Measurements from ENCODE around the gene LRP1. TPM values are rescaled to one million over a fixed set of nuclear protein-coding genes. Genes with fewer than 3 reads are reported as not detected.
A peak's percentile ranks its signal among the peaks of the same experiment; 100 is the strongest.

The LRP1 gene
- polyA plus RNA-seq, 12 donors: 81.0 to 163 (median 123) TPM; not detected in 1

DNA sequence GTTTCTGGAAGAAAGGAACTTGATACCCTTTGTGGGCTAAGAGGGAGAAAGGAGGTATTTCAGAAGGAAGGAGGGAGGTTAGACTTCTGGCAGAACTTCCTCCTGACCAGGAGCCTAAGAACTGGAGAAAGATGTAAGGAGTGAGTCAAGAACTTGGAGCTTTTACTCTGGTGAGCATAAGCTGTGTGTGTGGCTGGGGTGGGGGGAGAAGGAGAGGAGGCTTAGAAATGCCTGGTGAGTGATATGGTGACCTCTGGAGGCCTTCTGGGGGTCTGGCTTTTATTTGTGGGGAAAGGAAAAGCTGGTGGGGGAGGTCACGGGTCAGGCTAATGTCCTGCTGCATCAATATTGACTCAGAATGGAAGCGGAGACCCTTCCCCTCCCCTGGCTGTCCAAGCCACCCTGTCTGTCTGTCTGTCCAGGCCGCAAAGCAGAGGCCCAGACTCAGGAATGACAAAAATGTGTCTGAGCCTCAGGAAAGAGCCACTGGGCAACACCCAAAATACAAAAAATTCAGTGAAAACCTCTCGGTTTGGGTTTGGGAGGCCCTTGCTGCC is 4.8 kb downstream of the LRP1 start:
- DNase-seq: no peak

DNA sequence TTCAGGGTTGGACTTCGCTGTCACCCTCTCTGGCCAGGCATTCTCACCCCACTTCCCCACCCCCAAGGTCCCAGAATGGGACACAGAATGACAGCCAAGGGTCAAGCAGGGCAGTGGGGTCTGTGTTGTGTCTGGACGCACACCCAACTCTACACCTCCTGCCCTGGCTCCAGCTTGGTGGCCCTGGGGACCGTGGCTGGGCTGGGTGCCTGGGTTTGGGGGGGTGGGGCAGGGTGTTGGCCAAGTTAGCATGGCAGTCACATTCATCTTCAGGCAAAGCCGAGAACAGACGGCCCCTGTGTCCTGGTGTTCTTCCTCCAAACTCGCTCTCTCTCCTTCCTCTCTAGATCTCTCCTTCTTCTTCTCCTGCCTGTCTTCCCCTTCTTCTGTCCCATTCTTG is 5.6 kb downstream of the LRP1 start:
- DNase-seq: no peak

DNA sequence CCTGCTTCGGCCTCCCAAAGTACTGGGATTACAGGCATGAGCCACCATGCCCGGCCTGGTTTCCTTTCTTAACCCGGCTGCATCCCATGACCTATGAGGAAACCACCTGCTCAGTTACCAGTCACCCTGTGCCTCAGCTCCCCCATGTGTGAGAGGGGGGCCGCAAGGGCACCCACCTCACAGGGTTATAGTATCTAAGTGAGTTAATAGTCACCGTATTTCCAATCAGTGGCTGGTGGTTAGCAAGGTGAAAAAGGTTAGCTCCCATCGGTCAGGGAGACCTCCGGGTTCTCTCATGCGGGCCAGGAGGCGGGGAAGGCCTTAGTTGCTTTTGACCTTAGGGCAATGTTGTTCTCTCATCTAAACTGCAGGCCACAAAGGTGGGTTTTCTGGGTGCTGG is 6.7 kb downstream of the LRP1 start:
- DNase-seq: no peak

DNA sequence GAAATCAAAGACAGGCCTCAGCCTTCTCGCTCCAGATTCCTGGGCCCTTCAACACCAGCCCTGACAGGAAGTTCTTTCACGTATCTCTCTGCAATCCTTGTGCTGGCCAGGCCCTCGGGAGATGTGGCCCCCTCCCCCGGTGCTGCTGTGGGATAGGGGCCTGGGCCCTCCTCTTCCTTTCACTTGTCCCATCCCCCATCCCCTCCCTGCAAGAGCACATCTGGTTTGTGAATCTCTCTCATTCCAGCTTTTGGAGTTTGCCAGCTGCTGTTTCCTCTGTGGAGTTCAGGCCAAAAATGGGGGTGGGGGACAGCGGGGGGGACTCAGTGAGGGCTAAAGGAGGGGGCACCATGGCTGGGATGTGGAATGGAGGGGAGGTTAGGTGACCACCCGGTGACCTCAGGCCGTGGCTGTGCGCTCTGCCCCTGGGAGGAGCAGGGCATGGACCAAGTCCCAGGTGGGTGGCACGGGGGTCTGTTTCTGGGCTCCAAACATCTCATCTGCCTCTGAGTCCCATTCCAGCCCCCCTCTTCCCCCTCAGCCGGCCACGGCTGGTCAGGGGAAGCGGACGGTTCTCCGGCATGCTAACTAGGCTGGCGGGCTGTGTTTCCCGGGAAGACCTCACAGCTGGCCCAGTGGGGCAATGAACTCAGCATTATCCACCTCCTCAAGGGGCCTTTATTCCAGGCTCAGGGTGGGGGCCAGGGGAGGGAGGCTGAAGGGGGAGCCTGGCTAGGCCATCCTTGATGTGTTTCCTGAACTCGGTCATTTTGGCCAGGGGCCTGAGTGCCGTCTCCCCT is 7.4 kb downstream of the LRP1 start:
- DNase-seq: peak; percentile 90

DNA sequence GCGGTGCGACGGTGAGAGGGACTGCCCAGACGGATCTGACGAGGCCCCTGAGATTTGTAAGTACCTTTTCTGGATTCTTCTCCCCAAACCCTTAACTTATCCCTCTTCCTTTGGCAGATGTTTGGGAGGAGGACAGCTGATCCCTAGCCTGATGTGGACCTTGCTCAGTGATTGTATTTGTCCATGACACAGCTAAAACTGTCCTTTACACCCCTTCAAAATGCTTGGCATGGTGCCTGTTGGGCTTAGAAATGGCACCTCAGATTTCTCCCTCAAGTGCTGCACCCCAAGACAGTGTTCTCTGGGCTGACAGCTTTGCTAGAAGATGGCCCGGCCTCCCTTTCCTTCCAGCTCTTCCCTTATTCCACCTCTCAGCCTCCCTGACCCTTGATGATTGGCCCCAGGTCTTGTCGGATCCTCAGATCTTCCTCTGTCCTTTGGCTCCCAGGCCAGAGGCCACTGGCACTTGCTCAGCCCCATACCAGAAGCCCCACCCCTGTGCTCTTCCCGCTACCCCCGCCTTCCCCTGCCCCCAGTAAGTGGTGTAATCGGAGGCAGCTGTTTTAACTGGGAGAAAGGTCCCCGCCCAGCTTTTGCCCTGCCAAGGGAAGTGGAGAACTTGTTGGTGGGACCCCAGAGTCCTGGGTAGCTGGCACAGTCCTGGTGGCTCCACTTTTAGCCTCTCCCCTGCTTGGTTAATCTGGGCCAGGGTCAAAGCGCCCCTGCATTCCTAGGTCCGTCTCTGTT is 10.4 kb downstream of the LRP1 start:
- DNase-seq: no peak

DNA sequence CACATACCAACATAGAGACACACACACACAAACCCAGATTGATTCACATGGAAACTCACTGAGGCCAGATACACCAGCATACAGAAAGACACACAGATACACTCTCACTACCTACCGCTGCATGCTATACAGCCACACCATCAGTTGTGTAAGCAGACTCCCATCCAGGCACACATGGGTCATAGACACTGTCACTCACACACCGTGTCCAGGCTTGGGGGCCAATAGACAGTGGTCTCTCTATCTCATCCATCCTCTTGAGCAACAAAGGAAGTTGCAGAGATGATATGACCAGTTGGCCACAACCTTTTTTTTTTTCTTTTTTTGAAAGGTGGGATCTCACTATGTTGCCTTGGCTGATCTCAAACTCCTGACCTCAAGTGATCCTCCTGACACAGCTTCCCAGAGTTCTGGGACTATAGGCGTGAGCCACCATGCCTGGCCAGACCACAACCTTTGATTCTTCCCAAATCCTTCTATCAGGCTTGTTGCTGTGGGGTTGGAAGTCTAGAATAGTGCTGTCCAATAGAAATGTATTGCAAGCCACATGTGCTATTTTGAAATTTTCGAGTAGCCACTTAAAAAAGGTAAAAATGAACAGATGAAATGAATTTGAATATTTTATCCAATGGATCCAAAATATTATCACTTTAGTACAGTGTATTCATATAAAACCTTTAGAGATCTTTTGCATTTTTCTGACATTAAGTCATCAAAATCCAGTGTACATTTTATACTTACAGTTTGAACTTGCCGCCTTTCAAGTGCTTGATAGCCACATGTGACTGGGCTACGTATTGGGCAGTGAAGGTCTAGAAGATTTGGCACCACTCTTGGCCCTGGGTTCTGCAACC is 11.7 kb downstream of the LRP1 start:
- DNase-seq: no peak

DNA sequence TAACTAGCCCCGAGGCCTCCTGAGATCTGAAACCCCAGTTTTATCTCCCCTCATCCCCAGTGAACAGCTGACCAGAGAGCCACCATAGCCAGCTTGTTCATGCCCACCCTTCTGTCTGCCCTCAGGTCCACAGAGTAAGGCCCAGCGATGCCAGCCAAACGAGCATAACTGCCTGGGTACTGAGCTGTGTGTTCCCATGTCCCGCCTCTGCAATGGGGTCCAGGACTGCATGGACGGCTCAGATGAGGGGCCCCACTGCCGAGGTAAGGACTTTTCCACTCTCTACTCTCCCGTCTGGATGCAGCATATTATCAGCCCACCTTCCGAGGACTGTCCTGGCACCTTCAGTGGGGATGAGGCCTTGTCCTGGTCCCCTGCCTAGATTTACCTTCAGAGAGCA is 13.0 kb downstream of the LRP1 start:
- DNase-seq: no peak

DNA sequence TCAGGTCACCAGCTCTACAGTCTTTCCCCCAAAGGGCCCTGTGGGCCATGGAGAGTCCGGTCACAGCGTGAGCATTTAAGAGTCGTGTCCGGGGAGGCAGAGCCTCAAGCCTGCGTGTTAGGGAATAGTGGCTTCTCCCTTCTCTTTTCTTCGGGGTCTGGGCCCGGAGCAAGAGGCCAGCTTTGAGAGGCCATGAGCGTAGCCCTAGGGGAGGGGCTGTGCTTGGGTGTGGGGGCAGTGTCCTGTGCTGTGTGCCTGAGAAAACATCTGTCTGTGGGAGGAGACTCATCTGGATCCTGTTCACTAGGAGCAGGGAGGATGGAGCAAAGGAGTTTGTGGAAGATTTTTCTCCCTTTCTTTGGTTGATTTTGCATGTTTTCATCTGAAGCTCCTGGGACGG is 13.8 kb downstream of the LRP1 start:
- peak; percentile 57 for DNase-seq

DNA sequence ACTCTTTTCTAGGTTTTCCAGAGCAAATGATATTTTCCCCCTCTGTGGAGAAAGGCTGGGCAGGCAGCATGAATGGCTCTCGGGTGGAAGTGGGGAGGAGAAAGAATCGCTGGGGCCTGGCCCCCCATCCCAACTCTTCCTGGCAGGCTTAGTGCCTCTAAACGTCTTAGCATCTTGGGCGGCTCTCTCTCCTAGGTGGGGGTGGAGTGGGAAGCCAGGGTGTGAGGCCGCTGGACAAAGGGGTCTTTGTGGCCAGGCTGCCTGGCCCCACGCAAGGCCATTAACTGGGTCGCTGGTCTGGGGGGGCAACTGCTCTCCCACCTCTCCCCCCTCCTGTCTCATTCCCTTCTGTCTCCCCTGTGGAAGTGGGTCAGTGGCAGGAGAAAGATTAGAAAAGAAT is 14.4 kb downstream of the LRP1 start:
- no peak for DNase-seq

DNA sequence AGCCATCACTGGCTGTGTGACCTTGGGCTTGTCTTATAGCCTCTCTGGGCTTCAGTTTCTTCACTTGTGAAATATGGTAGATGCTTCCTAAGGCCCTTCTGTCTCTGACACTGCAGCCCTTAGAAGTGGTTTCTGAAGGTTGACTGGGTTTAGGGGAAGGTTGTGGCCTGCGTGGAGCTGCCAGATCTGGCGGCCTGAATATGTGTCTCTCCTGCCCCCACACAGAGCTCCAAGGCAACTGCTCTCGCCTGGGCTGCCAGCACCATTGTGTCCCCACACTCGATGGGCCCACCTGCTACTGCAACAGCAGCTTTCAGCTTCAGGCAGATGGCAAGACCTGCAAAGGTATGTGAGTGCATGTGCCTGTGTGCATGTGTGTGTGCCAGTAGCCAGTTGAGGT is 15.2 kb downstream of the LRP1 start:
- DNase-seq: no peak

DNA sequence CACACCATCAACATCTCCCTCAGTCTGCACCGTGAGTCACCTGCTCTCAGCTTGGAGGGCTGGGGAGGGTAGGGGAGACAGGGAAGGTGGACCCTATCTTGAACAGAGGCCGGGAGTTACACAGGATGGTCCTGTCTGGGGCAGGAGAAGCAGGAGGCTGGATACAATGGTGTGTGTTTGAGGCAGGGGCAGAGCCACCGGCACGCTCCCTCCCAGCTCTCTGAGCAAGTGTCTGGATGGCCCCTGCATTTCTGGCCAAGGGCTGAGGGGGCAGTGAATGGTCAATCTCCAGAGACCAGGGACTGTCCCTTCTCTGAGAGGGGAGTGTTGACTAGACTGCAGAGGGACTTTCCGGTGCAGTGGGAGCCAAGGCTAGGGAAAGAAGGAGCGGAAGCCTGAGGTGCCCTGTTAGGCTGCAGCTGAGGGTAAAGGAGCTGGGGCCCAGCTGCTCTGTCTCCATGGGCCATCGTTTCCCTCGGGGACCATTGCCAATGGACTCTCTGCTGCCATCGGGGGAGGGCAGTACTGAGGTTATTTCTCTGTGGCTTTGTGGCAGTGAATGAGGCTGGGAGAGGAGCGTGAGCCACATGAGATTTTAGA is 17.3 kb downstream of the LRP1 start:
- DNase-seq: no peak

DNA sequence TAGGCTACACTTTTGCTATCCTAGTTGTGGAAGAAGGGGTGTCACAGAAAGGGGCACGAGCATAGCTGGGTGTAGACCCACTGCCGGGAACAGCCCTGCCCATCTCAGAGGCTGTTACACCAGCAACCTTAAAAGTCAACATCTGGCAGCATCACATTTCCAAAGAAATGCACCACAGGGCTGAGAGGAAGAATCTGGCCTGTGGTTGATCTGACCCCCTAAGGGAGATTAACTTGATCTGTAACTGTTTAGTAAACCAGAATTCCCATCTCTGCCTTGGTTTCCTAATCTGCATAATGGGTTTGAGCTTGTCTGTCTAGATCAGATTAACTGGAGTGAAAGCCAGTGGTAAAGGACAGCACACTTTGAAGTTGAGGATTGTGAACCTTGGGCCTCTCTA is 17.8 kb downstream of the LRP1 start:
- no peak for DNase-seq

DNA sequence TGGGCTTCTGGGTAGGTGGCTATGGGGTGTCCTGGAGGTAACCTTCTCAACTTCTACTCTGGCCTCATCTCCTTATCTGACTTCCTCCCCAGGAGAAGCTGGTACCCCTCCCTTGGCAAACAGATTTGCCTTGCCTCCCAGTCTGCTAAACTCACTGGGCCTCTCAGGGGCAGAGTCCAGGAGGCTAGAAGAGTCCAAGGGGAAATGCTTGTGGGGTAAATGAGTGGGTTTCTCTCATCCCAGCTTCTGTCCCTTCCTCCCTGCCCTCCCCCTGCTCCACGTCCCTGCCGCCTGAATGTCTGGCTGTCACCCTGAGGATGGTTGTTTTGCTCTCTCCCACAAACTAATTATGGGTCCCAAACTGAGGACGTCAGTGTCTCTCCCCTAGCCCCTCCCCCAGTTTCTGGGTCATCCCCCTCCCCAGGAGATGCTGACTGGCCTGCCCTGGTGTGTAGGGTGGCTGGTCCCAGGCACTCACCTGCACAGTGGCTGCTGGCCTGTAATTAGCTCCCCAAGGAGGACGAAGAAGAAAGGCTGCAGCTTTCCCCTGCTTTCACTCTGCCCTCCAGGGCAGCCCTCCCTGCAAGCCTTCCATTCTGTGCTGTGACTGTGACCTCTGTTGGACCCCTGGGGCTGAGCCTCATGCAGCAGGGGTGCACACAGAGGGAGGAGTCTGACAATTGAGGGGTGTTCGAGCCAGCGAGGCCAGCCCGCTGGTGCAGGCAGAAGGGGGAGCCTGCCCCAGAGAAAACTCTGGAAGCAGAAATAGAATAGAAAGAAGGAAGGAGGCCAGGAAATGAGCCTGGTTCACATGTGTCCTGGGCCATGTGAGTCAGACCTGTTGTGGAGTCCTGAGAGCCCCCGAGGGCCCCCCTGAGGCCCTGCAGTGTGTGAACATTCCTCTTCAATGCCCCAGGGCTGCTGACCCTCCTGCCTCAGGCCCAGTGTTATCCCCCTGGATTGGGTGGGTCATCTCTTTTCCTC is 19.0 kb downstream of the LRP1 start, which contains the start of gene LRP1-AS:
Gene LRP1-AS, minus strand, starts transcription at position 659 of the 984 bp plus-strand sequence.
- no peak for DNase-seq

DNA sequence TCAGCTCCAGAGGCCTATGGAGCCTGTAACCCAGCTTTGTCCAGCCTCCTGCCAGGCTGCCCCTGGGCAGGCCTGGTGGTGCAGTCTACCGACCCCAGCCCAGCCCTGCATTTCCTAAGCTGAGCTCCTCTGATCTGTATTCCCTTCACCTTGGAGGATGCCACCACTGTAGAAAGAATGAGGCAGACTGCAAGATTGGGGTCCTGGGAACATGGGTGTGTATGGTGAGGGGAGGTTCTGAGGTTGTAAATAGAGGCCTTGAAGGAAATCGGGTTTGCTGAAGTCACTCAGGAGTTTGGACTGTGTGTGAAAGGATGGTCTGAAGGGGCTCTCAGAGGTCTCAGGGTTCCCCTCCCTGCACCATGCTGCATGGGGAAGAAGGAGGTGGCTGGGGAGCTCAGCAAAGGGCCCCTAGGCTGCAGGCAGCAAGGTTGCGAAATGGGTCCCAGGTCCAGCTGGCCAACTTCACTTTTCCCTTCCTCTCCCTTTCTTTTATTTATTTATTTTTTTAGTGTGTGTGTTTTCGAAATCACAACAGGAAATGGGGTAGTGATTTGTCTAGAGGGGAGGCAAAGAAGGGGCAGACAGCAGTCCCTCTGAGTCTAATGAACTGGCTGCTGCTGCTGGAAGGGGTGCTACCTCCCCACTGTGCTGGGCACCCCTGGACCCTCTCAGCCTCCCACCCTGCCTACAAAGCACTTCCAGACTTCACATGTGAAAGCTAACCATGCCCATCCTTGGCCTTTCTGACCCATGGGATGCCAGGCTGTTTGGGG is 20.4 kb downstream of the LRP1 start:
- no peak for DNase-seq

DNA sequence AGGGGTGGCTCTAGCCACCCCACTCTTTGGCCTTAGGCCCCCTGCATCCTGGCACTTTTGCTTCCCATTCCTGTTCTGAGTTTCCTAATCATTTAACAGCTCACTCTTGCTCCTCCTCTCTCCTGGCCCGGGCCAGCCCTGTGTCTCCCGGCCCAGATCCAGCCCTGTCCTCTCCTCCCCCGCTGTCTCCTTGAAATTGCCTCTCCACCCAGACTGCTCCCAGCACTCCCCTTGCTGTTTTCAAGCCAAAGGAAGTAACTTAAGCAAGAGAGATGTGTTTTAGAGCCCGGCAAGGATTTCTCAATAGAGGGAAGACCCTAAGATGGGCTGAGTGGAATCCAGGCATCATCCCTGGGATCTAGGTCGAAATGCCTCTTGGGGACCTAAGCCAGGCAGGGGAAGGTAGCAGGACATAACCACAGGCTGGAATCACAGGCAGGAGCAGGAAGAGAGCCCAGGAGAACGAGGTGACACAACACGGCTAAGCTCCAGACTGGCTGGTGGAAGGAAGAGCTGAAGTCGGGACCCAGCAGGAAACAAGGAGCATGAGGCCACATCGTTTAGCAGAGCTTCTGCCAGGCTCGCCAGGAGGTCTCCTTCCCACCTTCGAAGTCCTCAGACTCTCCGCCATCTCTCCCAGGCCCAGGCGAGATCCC is 21.1 kb downstream of the LRP1 start:
- peak; percentile 84 for DNase-seq

DNA sequence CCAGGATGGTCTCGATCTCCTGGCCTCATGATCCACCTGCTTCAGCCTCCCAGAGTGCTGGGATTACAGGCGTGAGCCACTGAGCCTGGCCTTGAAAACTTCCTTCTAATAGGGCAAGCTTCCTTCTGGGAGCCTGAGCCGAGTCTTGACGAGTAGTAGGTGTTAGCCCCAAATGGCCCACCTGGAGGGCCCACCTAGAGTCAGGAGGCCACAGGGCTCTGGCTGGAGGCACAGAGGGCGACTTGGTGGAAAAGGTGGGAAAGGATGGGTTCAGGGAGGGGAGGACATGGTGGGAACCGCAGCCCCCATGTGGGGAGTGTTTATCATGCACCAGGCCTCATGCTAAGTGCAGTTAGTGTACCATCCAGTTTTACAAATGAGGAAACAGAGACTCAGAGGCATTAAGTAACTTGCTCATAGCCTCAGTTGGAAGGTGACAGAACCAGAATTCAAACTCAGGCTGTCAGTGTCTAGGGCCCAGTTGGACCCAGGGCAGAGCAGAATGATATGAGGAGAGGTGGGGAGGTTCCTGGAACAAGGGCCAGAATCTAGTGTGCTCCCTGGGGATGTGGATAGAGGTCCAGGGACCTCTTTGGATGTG is 22.2 kb downstream of the LRP1 start:
- no peak for DNase-seq

DNA sequence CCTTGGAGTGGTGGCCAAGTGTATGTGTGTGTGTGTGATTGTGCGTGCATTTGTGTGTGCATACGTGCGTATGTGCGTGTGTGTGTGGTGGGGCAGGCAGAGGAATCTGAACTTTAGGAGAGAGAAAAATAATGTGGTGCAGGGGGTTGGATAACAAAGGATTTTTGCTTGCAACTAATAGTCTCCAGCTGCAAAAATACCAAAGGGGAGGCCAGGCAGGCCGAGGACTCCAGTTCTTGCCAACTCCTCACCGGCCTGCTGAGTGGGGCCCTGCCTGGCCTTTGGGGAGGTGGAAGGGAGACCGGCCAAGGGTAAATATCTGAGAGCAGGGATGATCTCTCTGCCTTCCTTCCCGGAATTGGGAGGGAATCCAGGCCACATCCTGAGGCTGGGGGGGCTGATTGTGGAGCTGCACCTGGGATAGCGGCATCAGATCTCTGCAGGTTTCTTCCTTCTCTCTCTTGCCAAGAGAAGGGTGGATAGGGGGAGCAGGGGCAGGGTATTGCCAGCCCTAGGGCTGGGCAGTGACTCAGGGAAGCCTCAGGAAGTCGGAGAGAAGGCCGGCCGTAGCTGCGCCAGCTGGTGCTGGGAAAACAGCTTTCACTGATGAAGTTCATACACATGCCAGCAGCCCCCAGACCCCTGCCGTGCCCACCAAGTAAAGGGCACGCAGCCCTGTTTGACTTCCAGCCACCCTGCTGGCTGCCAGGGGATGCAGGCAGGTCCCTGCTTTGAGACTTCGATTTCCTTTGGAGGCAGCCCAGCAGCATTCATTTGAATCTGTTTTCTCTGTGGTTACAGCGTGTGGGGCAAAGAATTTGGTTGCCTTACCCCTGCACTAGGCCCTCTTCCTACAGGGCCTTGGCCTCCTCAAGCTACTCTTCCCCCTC is 23.7 kb downstream of the LRP1 start:
- peak; percentile 71 for DNase-seq
